DMS 273 (cell line): ENCODE results near the gene TIMP4.
A peak's percentile ranks its signal among the peaks of the same experiment; 100 is the strongest.

Experiments used
- DNase-seq: peaks from one replicate; lab custom pipeline; 2025; ENCODE audit not compliant: unreplicated experiment; lab: John Stamatoyannopoulos, UW

TIMP4 gene

GRCh38 chr3:12148183-12148940 is 10.3 kb downstream of the TIMP4 start:
- peak; percentile 31 for DNase-seq

- no peak for DNase-seq
Observed at GRCh38 chr3:12147049-12147780, 11.5 kb downstream of the TIMP4 start.

DNA sequence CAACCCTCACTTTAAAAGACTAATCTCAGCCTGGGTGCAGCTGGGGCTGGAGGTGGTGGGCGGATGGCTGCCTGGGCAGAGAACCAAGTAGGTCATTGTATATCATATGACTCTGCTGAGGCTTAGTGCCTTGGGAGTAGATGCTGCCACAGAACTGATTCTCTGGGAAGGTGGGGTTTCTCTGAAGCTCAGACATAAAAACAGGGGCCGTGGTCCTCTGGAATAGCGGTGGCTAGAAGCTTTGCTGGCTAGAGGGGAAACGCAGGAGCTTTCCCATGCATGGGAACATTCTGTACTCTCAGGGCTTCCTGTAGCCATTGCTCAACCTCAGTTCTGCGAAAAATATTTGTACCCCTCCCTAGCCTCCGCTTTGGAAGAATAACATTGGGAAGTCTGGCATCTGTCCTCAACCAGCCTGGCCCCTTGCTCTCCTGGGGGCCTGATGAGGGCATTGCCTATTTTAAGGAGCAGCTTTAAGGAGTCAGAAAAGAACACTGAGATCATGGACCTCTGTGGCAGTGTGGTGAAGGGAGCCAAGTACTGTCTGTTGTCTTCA is 14.7 kb downstream of the TIMP4 start:
- peak; percentile 61 for DNase-seq

GRCh38 chr3:12142476-12142875 is 16.2 kb downstream of the TIMP4 start:
- no peak for DNase-seq

DNA sequence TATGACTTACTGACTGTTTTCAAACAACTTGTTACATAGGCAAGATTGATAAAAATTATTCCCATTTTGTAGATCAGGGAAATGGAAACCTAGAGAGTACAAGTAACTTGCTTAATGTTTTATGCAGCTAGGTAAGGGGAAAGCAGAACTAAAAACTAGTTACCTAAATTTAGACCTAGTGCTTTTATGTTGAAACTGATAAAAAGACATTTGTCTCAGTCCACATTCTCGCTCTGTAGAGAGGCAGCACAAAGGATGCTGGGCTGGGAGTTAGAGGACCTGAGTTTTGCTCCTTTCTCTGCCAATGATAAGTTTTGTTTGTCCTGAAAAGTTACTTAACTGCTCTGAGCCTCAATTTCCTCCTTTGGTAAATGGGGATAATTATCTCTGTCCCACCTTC is 17.4 kb downstream of the TIMP4 start:
- no peak for DNase-seq

- DNase-seq = peak; percentile 10
Observed at GRCh38 chr3:12139111-12139511, 19.6 kb downstream of the TIMP4 start.

GRCh38 chr3:12138044-12138443 is 20.7 kb downstream of the TIMP4 start:
- DNase-seq = peak; percentile 8

GRCh38 chr3:12136371-12136770 is 22.3 kb downstream of the TIMP4 start:
- DNase-seq = no peak

GRCh38 chr3:12135029-12135657 is 23.6 kb downstream of the TIMP4 start:
- DNase-seq = peak; percentile 63

- DNase-seq = peak; percentile 44
Observed at GRCh38 chr3:12132881-12133280, 25.8 kb downstream of the TIMP4 start.

GRCh38 chr3:12131351-12132090 is 27.2 kb downstream of the TIMP4 start:
- no peak for DNase-seq

GRCh38 chr3:12127391-12127790 is 31.3 kb downstream of the TIMP4 start:
- DNase-seq = no peak

DNA sequence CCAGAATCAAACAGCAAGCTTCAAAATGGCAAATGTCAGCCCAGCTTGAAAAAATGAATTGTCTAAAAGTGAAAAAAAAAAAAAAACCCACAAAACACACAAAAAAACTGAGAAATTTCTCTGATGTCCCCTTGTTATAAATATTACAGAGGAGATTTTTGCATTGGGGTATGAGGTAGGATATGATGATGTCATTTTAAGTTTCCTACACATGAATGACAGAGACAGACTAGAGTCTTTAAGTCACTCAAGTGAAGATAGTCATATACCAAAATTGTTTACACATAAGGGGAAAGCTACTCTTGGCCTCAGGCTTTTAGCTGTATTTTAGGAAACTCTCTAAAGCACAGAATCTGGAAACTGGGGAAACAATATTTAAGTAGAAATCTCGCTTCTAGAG is 32.9 kb downstream of the TIMP4 start:
- no peak for DNase-seq

DNA sequence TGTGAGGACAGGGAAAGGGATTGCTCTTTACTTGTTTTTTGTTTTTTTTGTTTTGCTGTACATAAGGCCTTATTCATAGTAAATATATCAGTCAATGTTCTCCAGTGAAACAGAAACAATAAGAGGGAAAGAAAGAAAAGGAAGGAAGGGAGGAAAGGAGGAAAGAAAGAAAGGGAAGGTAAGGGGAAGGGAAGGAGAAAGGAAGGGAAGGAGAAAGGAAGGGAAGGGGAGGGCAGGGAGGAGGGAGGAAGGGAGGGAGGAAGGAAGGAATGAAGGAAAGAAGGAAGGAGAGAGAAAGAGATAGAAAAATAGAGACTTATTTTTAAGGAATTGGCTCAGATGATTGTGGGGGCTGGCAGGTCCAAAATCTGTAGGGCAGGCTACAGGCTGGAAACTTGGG is 37.2 kb downstream of the TIMP4 start:
- no peak for DNase-seq

DNA sequence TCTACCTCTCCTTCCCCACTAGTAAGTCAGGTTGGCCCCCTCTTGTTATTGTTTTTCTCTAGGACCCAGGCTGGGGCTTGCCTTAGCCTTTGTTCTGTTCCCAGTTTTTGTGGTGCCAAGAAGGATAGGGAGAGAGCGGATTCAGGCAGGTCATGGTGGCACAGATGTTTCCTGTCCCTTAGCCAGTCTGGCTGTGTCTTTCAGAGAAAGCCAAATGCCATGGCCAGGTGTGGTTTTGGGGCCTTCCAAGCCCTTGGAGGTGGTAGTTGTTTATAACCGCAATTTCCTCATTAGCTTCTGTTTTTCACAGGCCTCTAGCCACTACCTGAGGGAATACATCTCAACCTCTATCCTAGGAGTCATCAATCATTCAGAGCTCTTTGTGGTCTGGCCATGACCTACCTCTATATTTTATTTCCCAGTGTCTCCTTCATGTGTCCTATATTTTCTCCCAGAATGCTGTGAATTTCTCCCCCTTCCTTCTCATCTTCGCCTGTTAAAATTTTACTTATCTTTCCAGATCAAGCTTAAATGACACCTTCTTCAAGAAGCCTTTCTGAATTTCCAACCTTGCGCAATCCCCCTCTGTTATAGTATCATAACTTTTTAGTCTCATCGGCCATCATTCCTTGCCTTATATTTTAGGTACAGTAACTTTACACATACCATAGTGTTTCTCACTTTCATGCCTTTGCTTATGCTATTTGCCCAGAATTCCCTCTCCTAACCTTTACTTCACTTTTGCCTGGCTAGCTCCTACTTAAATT is 38.2 kb downstream of the TIMP4 start:
- no peak for DNase-seq

- no peak for DNase-seq
Observed at GRCh38 chr3:12117473-12117872, 41.2 kb downstream of the TIMP4 start.

GRCh38 chr3:12116870-12117269 is 41.8 kb downstream of the TIMP4 start:
- DNase-seq = no peak

GRCh38 chr3:12115849-12116248 is 42.9 kb downstream of the TIMP4 start:
- no peak for DNase-seq

GRCh38 chr3:12115104-12115503 is 43.6 kb downstream of the TIMP4 start:
- no peak for DNase-seq

- DNase-seq = no peak
Observed at GRCh38 chr3:12114251-12114650, 44.5 kb downstream of the TIMP4 start.
